Left ventricle myocardium inferior (tissue), 1 donor: ENCODE data around the gene GSG1L. TPM values are rescaled to one million over a fixed set of nuclear protein-coding genes. Genes with fewer than 3 reads are reported as not detected.

Experiments used
- DNase-seq: peaks from one replicate; pipeline ENCODE4 v3.0.0-alpha.2; 2020
- H3K27ac ChIP-seq: fragments of 200-600 bp; replicated peaks from 2 replicates; pipeline ENCODE4 v1.8.0; 2021
- H3K27me3 ChIP-seq: fragments of 200-600 bp; 2 replicates; pipeline ENCODE4 v1.8.0; 2021; ENCODE audit warnings: low read depth
- H3K36me3 ChIP-seq: fragments of 200-600 bp; 2 replicates; pipeline ENCODE4 v1.8.0; 2021
- H3K4me1 ChIP-seq: fragments of 200-600 bp; 2 replicates; pipeline ENCODE4 v1.8.0; 2021
- H3K4me3 ChIP-seq: fragments of 200-600 bp; 2 replicates; pipeline ENCODE4 v1.8.0; 2021; ENCODE audit warnings: mild to moderate bottlenecking, moderate library complexity
- H3K9me3 ChIP-seq: fragments of 200-600 bp; replicated peaks from 2 replicates; pipeline ENCODE4 v1.8.0; 2021
- intact Hi-C: fragments of 100-400 bp; cut with micrococcal nuclease; formaldehyde crosslinking; loops from one replicate; pipeline ENCODE4 v1.11.0; 2022
- total RNA-seq: library from RNA; stranded (reverse); fragmentation: NEBNext Ultra II Directional; extraction: Animal tissue kit (Norgen Biotek cat#: 25700); gene quantifications from one replicate; pipeline ENCODE4 v1.2.1, GENCODE V29; 2021
- TF ChIP-seq, protein P1 (sequence below): fragments of 200-600 bp; IDR thresholded peaks from 2 replicates; pipeline ENCODE4 v1.8.0; 2021; ENCODE audit warnings: antibody characterized with exemption, mild to moderate bottlenecking, borderline replicate concordance
- donor health status: DM: no; HTN: yes; CAD: no; lungs with severe emphysema.

The GSG1L gene
- total RNA-seq, 1 donor from 2014 or later = 3.4 TPM

DNA sequence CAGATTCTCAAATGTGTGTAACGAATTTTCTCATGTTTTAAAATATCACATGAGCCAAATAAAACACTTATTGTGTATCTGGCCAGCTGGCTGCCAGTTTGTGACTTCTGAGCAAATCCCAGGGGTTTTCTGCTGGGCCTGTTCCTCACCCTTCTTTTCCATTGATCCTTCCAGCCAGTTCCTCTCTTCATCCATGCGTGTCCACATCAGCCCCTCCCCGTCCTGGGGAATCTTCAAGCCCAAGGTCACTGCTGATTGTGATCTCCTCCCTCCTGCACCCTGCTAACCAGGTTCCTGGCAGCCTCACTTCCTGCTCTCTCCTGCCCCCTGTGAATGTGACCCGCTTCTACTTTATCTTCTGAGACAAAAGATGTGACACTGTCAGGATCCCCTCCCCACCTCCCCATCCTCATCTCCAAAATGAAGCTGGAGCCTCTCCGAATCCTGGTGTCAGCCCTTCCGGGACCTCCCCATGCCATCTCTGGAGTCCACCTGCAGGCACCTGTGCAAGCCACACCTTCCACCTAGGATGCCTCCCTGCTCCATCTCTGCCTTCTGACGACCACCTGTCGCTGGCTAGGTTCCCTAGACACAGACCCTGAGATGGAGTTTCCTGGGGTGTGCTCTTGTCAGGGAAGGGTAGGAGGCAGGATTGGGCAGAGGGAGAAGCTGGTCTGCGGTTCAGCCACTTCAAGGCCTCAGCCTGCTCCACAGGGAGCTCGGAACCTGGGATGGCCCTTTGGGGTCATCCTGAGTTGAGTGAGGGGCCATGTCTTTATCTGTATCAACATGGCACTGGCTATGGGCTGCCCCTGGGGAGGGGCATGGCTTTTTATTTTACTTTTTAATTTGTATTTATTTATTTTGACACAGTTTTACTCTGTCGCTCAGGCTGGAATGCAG is 308.5 kb downstream of the GSG1L start:
- Histone ChIP-seq H3K4me3 (no peak overlapping the region), H3K9me3 (no peaks in the 10 kb centered on the region), H3K36me3 (peaks cover 37% of the 10 kb centered on the region), H3K27me3 (no peaks in the 10 kb centered on the region), H3K27ac (no peak overlapping the region), H3K4me1 (no peaks in the 10 kb centered on the region)
- TF ChIP-seq, protein P1, sequence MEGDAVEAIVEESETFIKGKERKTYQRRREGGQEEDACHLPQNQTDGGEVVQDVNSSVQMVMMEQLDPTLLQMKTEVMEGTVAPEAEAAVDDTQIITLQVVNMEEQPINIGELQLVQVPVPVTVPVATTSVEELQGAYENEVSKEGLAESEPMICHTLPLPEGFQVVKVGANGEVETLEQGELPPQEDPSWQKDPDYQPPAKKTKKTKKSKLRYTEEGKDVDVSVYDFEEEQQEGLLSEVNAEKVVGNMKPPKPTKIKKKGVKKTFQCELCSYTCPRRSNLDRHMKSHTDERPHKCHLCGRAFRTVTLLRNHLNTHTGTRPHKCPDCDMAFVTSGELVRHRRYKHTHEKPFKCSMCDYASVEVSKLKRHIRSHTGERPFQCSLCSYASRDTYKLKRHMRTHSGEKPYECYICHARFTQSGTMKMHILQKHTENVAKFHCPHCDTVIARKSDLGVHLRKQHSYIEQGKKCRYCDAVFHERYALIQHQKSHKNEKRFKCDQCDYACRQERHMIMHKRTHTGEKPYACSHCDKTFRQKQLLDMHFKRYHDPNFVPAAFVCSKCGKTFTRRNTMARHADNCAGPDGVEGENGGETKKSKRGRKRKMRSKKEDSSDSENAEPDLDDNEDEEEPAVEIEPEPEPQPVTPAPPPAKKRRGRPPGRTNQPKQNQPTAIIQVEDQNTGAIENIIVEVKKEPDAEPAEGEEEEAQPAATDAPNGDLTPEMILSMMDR = no peak
- no peak for DNase-seq
- intact Hi-C loops = no loop called here

DNA sequence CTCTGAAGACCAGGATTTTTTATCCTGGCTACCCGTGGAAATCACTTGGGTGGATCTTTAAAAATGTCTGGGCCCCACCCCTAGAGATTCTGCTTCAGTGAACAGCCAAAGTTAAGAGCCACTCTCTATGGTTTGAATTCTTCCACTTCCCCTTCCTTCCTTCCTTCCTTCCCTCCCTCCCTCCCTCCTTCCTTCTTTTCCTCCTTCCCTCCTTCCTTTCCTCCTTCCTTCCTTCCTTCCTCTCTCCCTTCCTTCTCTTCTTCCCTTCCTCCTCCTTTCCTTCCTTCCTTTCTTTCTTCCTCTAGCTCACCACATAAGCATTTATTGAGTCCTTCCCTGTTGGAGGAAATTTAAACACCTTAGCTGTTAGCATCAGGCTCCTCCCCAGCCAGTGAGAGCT is 310.0 kb downstream of the GSG1L start:
- DNase-seq = no peak
- H3K4me1 ChIP-seq = peaks cover 2% of the 10 kb centered on the region
- H3K36me3 ChIP-seq = peaks cover 30% of the 10 kb centered on the region
- no peak overlapping the region for H3K27ac ChIP-seq
- TF ChIP-seq, protein P1 = no peak
- no peaks in the 10 kb centered on the region for H3K9me3 ChIP-seq
- H3K27me3 ChIP-seq = no peaks in the 10 kb centered on the region
- no peak overlapping the region for H3K4me3 ChIP-seq
- intact Hi-C loops = no loop called here

DNA sequence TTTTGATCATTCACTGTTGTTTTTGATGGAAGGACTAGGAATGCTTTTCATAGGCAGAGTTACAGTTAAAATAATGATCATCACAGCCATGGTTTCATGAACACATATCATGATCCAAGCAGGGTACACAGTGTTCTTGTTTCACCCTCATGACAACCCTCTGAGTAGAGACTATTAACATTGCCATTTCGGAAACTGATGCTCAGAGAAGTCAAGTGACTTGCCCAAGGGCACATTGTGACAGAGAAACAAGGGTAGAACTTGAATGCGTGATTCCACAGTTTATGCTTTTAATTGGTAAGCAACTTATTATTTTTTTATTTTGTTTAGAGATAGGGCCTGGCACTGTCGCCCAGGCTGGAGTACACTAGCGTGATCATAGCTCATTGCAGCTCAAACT is 311.3 kb downstream of the GSG1L start:
- Histone ChIP-seq H3K36me3 (peaks cover 17% of the 10 kb centered on the region), H3K27me3 (no peaks in the 10 kb centered on the region), H3K27ac (no peak overlapping the region), H3K4me1 (peaks cover 4% of the 10 kb centered on the region), H3K4me3 (no peak overlapping the region), H3K9me3 (no peaks in the 10 kb centered on the region)
- intact Hi-C loops = no loop called here
- no peak for DNase-seq
- TF ChIP-seq, protein P1 = no peak

DNA sequence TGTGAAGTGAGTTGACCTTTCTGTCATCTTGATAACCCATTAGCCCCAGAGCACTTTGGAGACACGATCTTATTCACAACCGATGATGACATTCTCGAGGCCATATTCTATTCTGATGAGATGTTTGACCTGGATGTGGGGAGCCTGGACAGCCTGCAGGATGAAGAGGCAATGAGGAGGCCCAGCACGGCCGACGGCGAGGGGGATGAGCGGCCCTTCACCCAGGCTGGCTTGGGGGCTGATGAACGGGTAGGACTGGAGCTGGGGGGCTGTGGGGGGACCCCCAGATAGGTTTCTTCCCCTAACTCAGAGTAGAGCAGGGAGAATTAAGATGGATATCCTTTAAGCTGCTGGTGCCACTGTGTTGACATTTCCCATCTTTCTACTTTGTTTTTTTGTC is 311.8 kb downstream of the GSG1L start:
- Histone ChIP-seq H3K9me3 (no peaks in the 10 kb centered on the region), H3K27me3 (no peaks in the 10 kb centered on the region), H3K27ac (no peak overlapping the region), H3K36me3 (peaks cover 13% of the 10 kb centered on the region), H3K4me1 (peaks cover 4% of the 10 kb centered on the region), H3K4me3 (no peak overlapping the region)
- DNase-seq = no peak
- TF ChIP-seq, protein P1 = no peak
- intact Hi-C loops = no loop called here

DNA sequence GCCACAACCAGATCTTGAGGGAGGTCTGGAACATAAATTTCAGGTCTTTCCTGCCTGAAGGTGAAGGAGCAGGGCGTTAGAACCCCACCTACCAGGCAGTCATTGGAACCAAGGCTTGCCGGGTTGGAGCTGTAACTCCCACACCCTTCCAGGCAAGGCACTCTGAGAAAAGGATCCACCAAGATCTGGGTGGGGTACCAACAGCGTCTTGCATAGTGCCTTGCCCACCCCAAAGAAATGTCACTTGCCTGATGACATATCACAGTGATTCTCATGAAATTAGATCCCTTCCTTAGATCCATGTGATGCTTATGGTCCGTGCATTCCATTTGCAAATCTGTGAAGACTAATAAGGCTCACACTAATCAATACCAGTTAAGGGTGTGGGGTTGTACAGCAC is 312.3 kb downstream of the GSG1L start:
- H3K36me3 ChIP-seq = peaks cover 12% of the 10 kb centered on the region
- DNase-seq = no peak
- intact Hi-C loops = no loop called here

More for the DNA sequence above, 312.3 kb downstream of the GSG1L start:
- peaks cover 4% of the 10 kb centered on the region for H3K4me1 ChIP-seq
- TF ChIP-seq, protein P1 = no peak
- no peaks in the 10 kb centered on the region for H3K9me3 ChIP-seq
- no peak overlapping the region for H3K4me3 ChIP-seq
- H3K27me3 ChIP-seq = no peaks in the 10 kb centered on the region
- H3K27ac ChIP-seq = no peak overlapping the region
